ENCODE measurements around the gene CPNE7.
"Not testable (repeated sequence)": the region's sequence is repeated elsewhere in the genome, so short reads cannot be mapped to it uniquely, and the experiment has no call there.

CPNE7 gene

DNA sequence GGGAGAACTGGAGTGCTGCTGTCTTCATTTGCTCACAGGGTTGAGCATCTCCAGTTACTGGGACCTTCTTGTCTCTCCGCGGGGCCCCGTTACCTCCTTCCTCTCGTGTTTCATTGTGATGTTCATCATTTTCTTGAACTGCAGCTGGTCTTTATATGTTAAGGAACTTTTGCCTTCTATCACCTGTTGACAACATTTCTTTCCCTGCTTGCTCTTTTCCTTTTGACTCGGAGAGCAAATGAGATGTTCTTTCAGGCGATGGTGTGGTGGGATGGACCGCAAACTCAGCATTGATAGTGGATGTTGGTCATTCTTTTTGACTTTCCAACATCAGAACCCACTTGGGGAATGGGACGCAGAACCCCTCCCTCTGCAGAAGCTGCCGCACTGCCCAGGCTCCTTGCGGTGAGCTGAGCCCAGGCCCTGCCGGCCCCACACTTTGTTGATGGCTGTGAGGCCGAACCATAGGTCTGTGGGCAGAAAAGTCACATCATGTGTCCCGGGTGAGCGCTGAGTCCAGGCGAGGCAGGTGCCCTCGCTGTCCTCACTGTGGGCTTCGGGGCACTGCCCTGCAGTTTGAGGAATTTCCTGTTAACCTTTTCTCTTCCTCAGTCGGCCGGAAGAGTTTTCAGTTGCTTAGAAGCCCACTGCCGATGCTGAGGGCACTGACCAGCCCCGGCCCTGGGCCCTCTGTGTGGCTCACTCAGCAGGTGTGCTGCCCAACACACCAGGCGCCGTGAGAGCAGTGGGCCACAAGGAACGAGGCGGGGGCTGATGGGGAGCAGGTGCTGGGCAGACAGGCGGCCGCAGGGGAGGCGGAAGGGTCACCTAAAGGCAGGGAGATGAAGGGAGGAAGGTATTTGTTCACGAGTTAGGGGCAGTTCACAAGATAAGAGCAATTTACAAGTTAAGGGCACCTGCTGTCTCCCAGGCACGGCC lies 7.6 kb upstream of the CPNE7 start:
- H3K4me3 ChIP-seq (ENCODE audit: low read length) = no peak overlapping the region
- no peak for DNase-seq (ENCODE audit: low read depth)
- no peak for TF ChIP-seq CTCF (conservative IDR thresholded peaks at IDR 0.05; ENCODE audit: low read length)

DNA sequence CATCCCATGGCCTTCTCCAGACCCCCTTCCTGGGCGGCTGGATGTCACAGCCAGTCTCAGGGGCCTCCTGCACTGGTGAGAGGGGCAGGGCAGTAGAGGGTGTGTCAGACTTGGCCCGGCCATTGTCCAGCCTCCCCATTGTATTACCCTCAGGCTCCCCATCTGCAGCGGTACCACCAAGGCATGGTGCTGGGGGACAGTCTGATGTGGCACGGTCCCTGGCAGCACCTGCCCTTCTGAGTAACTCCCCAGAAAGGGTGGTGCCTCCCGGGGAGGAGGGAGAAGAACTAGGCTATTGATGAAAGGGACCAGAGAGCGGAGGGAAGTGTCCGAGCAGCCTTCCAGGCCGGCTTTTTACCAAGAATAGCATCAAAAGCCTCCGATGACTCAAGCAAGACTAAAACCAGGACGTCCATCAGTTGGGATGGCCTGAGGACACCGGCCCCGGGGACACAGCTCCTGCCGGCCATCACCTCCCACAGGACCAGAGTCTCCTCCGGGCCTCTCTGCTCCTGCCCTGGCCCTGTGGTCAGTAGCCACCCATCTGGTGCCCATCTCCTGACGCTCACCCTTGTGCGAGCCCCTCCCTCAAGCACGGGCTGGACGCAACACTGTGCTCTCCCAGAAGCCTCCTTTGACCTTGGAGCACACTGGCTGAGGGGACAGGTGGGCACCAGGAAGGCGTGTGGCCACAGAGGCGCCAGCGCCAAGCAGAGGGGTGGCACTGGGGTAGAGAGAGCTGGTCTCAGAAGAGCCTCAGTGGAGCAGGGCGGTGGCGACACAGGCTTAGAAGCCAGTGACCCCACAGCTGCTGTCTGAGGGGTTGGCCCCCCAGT lies 5.8 kb upstream of the CPNE7 start:
- no peak for DNase-seq (ENCODE audit: low read depth)
- TF ChIP-seq CTCF (conservative IDR thresholded peaks at IDR 0.05; ENCODE audit: low read length) = no peak
- no peak overlapping the region for H3K4me3 ChIP-seq (ENCODE audit: low read length)

GRCh38 chr16:89570342-89570923 lies 5.1 kb upstream of the CPNE7 start:
- TF ChIP-seq CTCF (conservative IDR thresholded peaks at IDR 0.05; ENCODE audit: low read length) = no peak
- no peak overlapping the region for H3K4me3 ChIP-seq (ENCODE audit: low read length)
- DNase-seq (ENCODE audit: low read depth) = no peak

GRCh38 chr16:89570983-89571598 lies 4.5 kb upstream of the CPNE7 start:
- not testable (repeated sequence) for DNase-seq (ENCODE audit: low read depth)

GRCh38 chr16:89571636-89572035 lies 3.9 kb upstream of the CPNE7 start:
- no peak overlapping the region for H3K4me3 ChIP-seq (ENCODE audit: low read length)
- no peak for TF ChIP-seq CTCF (conservative IDR thresholded peaks at IDR 0.05; ENCODE audit: low read length)
- no peak for DNase-seq (ENCODE audit: low read depth)

More at GRCh38 chr16:89570983-89571598, 4.5 kb upstream of the CPNE7 start:
- H3K4me3 ChIP-seq (ENCODE audit: low read length) = not testable (repeated sequence)

DNA sequence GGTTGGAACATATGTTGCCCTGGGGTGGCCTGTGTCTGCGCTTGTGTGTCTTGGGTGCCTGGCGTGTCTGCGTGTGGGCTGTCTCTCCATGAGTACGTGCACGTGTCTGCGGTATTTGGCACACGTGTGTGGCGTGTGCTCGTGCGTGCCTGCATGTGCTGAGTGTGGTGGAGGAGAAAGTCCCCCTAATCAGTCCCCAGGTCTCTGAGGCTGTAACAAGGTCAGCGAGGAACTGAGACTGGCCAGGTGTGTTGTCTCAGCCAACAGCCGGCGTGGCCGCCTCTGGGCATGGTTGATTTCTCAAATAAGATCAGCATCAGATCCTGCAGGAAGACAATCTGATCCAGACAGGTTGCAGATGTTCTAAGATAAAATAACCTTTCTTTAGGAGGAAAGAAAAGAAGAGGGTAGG lies 3.5 kb upstream of the CPNE7 start:
- H3K4me3 ChIP-seq (ENCODE audit: low read length) = no peak overlapping the region
- TF ChIP-seq CTCF (conservative IDR thresholded peaks at IDR 0.05; ENCODE audit: low read length) = no peak
- no peak for DNase-seq (ENCODE audit: low read depth)
